GM18508 (cell line): ENCODE measurements around the gene NPM1.
"Not testable (repeated sequence)": the region's sequence is repeated elsewhere in the genome, so short reads cannot be mapped to it uniquely, and the experiment has no call there.

Source experiments
- ATAC-seq: cut with Tn5 transposase; IDR thresholded peaks from one replicate; pipeline ENCODE4 v1.9.1; 2021; ENCODE audit warnings: moderate number of reproducible peaks; ENCODE audit not compliant: insufficient read depth, unreplicated experiment

The NPM1 gene

DNA sequence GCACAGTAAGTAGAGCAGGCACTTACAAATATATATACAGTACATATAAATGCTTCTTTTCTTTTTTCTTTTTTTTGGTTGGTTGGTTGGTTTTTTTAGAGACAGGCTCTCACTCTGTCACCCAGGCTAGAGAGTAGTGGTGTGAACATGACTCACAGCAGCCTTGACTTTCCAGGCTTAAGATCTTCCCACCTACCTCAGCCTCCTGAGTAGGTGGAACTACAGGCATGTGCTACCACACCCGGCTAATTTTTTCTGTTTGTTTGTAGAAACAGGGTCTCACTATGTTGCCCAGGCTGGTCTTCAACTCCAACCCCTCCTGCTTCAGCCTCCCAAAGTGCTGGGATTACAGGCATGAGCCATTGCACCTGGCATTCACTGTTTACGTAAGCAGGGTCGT, 2.6 kb upstream of the NPM1 start:
- ATAC-seq: not testable (repeated sequence)

DNA sequence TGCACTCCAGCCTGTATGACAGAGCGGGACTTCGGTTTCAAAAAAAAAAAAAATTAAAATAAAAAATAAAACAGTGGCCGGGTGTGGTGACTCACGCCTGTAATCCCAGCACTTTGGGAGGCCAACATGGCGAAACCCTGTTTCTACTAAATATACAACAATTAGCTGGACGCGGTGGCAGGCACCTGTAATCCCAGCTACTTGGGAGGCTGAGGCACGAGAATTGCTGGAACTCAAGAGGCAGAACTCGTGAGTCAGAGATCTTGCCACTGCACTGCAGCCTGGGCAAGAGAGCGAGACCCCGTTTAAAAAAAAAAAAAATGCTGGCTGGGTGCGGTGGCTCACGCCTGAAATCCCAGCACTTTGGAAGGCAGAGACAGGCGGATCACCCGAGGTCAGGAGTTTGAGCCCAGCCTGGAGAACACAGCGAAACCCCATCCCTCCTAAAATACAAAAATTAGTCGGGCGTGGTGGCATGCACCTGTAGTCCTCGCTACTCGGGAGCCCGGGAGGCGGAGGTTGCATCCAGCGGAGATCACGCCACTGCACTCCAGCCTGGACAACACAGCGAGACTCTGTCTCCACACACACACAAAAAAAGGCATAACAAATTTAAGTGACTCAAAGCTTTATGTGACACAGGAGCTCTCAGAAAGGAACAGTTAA, 1.5 kb upstream of the NPM1 start:
- no peak for ATAC-seq

DNA sequence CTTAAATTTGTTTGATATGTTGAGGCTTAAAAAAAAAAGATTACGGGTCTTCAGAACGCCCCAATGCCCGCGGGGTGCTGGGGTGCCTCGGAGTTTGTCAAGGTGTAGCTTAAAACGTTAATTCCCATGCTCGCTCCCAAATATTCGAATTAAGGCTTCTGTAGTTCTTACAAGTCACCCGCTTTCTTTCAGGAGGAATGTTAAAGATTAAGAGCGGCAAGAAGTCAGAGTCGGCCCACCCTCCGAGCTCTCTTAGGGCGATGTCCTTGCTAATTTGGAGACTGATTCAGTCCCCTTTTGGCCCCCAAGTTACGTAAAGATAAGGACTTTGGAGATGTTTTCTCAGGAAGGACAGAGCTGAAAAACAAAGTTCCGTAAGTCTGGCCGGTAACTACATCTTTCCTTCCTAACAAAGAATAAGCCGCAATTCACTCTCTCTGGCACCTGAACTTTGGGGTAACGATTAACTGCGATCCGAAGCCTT, 746 bp upstream of the NPM1 start:
- ATAC-seq: no peak

DNA sequence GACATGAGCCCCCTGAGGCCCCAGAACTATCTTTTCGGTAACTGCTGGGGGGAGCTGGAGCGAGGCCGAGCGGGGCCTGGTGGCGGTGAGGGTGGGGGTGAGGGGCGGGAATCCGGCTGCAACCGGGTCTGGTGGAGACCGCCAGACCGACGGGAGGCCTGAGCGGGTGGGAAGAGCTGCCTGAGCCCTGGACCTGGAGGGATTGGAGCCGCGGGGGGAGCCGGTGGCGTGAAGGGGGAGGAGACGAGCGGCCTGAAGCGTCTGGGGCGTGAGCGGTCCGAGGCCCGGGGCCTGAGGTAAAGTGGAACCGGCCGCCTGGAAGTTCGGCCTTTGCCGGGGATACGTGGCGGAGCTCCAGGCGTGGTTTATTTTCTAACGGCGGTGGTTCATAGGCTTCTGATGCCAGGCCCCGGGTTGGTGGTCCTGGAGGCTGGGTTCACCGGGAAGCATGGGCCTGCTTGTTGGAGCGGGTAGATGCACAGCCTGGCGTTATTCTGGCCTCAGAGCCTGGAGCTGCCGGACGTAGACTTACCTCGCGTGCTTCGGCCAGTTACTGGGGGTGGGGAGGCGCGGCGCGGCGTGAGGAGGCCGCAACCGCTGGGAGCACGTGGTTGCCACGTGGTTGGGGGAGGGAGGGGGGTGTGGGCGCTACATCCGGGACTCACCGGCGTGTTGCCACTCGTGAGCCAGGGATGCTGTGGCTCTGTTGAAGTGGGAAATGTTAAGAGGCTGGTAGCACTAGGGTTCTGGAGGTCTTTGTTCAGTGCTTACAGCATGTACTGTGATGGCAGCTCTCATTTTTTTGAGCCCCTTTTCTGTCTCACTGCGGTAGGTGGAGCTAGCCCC, 544 bp downstream of the NPM1 start:
- no peak for ATAC-seq

- ATAC-seq: no peak
Observed at GRCh38 chr5:171388816-171389168, 1.1 kb downstream of the NPM1 start.

DNA sequence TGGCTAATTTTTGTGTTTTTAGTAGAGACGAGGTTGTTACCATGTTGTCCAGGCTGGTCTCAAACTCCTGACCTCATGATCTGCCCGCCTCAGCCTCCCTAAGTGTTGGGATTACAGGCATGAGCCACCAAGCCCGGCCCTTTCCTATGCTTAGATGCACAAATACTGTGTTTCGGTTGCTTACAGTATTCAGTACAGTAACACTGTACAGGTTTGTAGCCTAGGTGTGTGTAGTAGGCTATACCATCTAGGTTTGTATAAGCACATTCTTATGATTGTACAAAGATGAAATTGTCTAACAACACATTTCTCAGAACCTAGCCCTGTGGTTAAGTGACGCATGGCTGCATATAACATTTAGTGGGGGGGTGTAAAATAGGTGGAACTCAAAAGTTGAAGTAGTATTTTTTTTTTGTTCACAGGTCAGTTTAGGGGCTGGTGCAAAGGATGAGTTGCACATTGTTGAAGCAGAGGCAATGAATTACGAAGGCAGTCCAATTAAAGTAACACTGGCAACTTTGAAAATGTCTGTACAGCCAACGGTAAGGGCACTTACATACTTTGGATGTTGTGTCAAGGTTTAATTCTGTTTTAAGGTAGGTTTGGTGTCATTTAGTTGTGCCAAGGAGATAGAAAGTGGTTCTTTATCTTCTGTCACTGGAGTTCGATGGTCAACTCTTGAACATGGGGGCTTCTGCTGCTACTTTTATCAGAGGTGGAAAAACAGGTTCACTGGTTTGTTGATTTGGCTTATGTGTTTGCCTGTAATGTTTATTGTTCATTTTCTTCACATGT, 3.4 kb downstream of the NPM1 start:
- ATAC-seq: no peak

GRCh38 chr5:171391996-171392577, 4.4 kb downstream of the NPM1 start:
- no peak for ATAC-seq

DNA sequence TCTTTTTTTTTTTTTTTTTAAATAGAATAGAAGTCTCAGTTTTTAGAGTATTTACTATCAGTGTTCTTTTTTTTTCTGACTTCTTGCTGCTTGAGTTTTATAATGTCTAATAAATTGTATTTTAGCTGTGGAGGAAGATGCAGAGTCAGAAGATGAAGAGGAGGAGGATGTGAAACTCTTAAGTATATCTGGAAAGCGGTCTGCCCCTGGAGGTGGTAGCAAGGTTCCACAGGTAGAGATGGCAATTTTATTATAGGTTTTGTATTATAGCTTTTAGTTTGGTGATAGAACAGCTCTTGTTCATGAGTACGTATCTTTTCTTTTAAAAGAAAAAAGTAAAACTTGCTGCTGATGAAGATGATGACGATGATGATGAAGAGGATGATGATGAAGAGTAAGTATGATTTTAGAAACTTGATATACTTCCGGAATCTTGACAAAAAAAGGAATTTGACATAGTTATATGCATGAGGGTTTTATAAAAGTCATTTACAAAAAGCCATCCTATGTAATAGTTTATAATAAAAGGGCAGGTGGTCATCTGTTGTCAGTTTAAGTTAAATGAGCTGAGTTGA, 5.0 kb downstream of the NPM1 start:
- no peak for ATAC-seq

GRCh38 chr5:171395042-171395441, 7.4 kb downstream of the NPM1 start:
- no peak for ATAC-seq

GRCh38 chr5:171396583-171396982, 8.9 kb downstream of the NPM1 start:
- ATAC-seq: not testable (repeated sequence)

DNA sequence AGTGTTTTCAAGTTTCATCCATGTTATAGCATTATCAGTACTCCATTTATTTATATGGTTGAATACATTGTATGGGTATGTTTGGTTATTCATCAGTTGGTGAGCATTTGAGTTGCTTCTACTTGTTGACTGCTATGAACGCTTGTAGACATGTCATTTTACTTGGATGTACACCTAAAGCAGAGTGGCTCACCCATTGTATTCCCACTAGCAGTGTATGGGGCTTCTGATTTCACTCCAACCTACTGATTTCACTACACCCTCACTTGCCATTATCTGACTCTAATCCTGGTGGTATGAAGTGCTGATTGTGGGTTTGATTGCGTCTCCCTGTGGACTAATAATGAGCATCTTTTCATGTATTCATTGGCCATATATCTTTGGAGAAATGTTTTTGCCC, 9.5 kb downstream of the NPM1 start:
- ATAC-seq: no peak

DNA sequence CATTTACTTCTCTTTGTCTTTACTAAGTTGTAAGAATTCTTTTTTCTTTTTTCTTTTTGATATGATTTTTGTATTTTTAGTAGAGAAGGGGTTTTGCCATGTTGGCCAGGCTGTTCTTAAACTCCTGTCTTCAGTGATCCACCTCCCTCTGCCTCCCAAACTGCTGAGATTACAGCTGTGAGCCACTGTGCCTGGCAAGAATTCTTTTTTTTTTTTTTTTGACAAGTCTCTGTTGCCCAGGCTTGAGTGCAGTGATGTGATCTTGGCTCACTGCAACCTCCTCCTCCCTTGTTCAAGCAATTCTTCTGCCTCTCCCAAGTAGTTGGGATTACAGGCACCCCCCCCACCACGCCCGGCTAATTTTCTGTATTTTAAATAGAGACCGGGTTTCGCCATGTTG, 9.9 kb downstream of the NPM1 start:
- no peak for ATAC-seq

DNA sequence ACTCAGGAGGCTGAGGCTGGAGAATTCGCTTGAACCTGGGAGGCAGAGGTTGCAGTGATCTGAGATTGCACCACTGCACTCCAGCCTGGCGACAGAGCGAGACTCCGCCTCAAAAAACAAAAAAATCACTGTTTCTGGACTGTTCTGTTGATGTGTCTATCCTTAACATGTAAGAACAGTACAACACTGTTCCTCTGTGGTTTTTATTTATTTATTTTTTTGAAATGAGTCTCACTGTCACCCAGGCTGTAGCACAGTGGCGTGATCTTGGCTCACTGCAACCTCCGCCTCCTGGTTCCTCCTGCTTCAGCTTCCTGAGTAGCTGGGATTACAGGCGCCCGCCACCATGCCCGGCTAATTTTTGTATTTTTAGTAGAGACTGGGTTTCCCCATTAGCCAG, 11.0 kb downstream of the NPM1 start:
- not testable (repeated sequence) for ATAC-seq

GRCh38 chr5:171400169-171400568, 12.5 kb downstream of the NPM1 start:
- ATAC-seq: no peak

- no peak for ATAC-seq
Observed at GRCh38 chr5:171401167-171401947, 13.7 kb downstream of the NPM1 start.

DNA sequence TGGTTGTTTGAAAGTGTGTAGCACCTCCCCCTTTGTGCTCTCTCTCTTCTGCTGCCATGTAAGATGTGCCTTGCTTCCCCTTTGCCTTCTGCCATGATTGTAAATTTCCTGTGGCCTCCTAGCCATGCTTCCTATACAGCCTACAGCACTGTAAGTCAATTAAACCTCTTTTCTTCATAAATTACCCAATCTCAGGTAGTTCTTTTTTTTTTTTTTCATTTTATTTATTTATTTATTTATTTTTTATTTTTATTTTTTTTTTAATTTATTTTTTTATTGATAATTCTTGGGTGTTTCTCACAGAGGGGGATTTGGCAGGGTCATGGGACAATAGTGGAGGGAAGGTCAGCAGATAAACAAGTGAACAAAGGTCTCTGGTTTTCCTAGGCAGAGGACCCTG, 15.1 kb downstream of the NPM1 start:
- ATAC-seq: not testable (repeated sequence)

- no peak for ATAC-seq
Observed at GRCh38 chr5:171405615-171406014, 18.0 kb downstream of the NPM1 start.

DNA sequence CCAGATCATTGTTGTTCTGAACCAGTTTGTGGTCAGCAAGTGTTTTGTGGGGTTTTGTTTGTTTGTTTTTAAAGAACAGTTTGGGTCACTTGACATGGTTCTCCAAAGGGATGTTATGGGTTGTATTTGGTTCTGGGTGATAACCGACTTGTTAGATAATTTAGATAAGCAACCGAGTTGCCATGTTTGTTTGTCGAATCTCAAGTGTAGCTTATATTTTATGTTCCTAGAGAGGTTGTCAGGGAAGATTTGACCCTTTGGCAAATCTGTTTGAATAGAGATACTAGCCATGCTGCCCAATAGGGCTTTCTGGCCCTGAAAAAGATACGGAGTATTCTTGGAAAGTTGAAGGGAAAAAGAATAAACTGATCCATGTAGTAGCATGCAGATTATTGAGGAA, 19.6 kb downstream of the NPM1 start:
- ATAC-seq: no peak
